HG02588 (cell line): Measurements from ENCODE around the gene TSC22D1.

ENCODE experiments used
- ATAC-seq: cut with Tn5 transposase; IDR thresholded peaks from one replicate; pipeline ENCODE4 v1.9.1; 2021; ENCODE audit warnings: mild to moderate bottlenecking, moderate library complexity; ENCODE audit not compliant: unreplicated experiment

TSC22D1 gene

GRCh38 chr13:44411841-44412240 is 164.3 kb downstream of the TSC22D1 start:
- no peak for ATAC-seq

GRCh38 chr13:44410328-44410859 is 165.7 kb downstream of the TSC22D1 start:
- ATAC-seq, result no peak

DNA sequence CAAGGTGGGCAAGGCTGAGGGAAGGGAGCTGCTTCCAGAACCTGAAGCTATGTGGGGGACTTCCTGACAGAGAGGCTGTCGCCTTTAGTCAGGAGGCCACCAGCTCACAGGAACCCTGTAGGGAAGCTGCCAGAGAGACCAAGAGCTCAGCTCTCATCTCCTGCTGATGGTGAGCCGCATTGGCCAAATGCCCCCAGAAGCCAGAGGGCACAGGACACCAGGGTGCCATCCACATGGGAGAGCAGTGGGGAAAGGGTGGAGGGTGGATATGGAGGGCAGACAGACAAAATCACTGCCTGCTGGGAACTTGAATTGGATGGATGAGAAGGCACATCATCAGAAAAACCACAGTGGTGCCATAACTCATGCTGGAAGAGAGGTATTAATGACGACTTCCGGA is 166.5 kb downstream of the TSC22D1 start:
- no peak for ATAC-seq

DNA sequence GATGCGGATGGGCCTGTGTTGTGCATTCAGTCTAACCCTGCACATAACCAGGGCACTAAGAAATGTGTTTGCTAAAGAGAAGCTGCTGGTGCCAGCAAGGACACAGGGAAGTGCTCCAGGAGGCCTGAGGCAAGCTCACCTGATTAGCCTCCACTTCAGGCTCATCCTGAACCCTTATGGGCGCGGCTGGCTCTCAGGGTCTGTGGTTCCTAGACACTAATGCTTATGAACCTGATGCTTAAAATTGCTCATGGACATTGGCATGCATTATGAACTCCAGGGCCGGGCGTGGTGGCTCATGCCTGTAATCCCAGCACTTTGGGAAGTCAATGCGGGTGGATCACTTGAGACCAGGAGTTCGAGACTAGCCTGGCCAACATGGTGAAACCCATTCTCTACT is 168.2 kb downstream of the TSC22D1 start:
- ATAC-seq, result no peak

DNA sequence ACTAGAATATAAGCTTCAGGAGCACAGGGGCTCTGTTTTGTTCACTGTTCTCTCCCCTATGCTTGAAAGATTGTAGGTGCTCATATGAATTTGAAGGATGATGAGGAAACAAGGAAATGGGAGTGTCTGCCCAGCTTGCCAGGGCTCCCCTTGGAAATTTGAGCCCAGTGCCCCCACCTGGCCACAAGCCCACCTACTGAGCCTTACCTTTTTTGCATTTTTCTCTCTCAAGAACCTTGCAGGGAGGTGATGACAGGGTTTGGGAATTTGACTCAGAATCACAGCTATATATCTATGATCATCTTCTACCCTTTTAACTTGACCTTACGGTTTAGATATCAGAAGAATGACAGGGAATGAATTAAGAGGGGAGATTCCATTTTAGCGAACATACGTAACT is 168.8 kb downstream of the TSC22D1 start:
- ATAC-seq, result no peak

GRCh38 chr13:44406617-44407016 is 169.5 kb downstream of the TSC22D1 start:
- ATAC-seq, result no peak

DNA sequence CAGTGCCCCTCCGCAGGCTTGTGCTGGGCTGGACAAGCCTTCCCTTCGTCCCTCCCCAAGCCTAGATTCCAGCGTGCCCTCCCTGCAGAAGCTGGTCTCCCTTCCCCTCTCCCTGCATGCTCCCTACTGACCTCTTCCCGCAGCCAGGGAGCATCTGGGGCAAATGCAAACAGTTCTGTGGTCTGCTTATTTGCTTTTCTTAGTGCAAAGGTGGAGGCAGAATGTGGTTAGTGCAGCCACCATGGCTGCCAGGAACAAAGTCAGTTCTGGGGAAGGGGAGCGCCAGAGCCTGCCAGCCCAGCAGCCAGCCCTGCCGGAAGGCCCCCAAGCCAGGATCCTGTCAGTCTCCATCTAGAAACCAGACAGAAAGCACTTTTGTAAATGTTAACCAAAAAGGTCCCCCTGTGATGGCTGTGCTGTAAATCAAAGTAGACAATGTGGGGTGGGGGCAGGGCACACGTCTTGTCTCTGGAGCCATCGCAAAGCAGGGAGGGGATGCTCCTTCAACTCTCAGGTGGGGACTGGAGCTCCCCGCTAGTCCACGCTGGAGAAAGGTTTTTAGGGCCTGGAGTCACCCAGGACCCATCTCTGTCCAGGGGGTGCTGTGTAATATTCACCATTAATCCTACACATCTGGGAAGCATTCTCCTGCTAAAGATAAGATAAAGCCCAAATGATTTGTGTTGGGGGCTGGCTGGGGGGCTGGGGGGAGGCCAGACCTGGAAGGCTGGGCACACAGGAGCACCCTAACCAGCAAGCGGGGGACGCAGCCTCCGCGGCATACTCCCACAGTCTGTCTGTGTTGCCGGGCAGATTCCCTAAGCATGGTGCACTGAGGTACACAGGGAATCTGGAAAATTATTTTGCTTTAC is 171.6 kb downstream of the TSC22D1 start:
- no peak for ATAC-seq

DNA sequence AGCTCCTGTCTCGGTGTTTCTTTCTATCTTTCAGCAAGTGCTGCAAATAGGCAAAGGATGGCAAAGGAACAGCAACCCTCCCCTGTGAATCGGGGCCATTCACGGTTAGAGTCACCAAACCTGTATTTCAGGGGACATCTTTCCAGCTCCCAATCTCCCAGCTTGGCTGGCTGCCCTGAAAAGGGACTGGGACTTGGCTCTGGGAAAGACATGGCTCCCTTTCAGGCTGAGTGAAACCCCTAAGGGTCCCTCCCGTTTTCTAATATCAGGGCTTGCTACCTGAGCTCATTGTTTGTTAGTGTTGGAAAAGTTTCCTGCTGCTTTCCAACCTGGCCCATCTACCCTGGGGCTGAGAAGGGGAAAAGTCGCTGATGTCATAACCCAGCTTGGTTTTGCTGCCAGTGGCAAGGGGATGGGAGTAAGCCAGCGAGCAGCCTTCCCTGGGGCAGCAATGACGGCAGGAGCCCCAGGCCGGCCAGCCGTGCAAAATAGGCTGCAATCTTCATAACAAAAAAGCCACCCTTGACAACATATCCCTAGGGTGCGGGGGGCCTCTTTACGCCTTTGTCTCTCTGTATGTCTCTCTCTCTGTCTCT is 172.6 kb downstream of the TSC22D1 start:
- no peak for ATAC-seq

GRCh38 chr13:44402899-44403445 is 173.2 kb downstream of the TSC22D1 start:
- ATAC-seq, result no peak

GRCh38 chr13:44401577-44401976 is 174.6 kb downstream of the TSC22D1 start:
- ATAC-seq, result no peak

DNA sequence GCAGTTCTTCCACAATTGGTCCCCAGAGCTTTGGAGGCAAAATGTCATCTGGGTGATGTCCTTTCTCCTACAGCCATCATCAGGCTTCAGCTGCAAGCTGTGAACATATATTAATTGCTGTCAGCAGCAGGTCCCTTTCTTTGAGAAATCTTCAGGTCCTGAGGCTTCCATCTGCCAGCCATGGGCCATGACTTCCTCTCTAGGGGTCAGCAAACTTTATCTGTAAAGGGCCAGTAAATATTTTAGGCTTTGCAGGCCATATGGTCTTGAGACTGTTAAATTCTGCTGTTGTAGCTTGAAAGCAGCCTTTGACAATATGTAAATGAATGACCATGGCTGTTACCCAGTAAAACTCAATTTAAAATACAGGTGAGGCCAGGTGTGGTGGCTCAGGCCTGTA is 175.4 kb downstream of the TSC22D1 start:
- ATAC-seq, result no peak

- ATAC-seq, result no peak
Observed at GRCh38 chr13:44399074-44399473, 177.1 kb downstream of the TSC22D1 start.

- ATAC-seq, result no peak
Observed at GRCh38 chr13:44398606-44399005, 177.5 kb downstream of the TSC22D1 start.

DNA sequence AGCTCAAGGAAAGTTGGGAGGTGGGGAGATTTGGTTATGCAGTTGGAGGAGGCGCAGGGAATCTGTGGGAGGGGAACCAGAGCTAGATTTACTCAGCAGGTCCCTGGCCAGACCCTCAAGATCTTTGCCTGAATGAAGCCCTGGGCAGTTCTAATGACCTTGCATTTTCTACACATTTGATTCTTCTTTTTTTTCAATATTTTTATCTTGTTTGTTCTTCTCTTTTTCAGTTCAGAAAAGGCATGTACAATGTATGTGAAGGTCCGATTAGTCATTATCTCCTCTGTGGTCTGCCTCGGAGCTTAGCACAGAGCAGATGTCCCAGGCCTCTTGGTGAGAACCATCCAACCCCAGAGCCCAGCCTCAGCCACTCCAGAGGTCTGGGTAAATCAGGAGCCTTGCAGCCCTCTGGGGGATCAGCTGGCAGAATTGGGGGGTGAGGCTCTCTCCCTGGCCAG is 178.3 kb downstream of the TSC22D1 start:
- no peak for ATAC-seq

DNA sequence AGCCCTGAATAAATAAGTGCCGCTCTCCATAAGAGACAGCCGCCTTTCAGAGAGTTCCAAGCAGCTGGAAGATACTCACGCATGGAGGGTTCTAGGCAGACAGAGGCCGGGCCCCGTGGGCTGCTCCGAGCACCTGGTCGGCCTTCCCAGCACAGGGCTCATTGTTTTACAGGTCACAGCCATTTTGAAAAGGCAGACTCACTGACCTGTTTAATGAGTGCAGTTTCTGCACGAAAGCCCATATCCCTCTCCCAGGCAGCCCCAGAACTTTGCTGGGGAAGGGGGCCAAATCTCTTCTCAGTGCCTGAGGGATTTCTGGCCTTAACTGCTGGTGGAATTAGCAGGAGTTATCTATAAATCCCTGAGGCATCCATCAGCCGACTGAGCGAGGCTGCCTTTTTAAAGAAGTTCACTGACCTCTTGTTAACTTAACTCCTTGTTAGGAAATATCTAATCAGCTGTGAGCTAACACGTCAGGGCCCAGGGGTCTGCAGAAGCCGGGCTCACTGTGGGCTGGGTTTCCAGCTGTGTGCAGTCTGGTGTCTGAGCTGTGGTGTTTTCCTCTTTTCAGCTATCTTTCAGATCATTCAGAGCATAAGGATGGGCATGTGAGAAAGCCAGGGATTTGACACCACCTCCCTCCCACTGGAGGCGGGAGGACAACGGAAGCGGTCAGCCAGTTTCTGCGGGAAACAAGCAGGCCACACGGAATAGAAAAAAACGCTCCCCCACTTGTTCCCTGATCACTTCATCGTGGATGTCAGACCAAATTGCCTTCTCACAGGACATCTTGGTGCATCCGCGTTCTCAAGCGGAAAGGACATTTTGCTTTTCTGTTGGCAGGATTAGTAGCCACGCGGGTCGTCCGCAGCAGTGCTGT is 179.2 kb downstream of the TSC22D1 start:
- no peak for ATAC-seq

DNA sequence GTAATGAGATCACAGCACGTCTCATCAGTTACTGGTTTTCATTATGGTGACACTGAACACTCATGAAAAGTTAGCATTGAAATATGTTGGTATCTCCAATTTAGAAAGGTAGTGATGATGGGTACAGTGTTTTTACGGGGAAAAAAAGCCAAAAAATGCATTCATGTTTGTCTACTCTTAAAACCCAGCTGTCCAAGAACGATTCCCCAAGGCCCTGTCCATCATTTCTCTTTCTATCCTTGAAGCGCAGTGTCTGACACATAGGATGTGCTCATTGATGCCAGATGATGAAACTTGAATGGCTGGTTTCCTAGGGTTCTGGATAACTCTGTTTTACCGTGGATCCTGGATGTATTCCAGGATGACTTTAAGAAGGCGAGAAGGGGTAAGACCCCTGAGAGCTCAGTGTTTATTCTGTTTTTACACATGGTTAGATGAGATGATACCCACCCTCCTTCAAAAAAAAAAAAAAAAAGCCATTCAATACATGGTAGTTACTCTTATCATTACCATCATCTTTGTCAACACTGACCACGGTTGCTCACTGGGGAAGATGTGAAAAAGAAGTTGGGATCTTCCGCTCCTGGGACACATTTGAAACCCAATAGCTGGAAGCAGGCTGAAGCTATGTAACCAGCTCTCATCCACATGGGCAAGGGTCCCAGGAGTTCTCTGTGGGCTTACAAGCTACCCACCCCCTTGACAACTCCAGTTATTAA is 180.0 kb downstream of the TSC22D1 start:
- ATAC-seq, result no peak

GRCh38 chr13:44394658-44395057 is 181.5 kb downstream of the TSC22D1 start:
- no peak for ATAC-seq

- ATAC-seq, result no peak
Observed at GRCh38 chr13:44393391-44393790, 182.7 kb downstream of the TSC22D1 start.

DNA sequence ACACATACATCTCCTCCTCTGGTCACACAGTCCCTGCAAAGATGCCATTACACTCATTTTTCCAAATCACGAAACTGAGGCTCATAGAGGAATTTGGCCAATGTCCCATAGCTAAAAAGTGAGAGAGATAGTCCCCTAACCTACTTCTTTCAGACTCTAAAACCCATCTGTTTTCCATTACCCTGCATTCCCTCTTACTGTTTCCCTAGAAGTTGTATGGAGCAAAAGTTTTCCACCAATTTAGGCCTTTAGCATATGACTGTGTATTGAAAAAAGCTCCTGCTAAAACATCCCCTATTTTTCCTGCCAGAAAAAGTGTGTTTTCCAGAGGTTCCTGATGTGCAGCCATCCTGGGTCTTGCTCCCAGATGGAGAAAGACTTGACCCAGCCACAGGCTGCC is 186.3 kb downstream of the TSC22D1 start:
- ATAC-seq, result no peak

- no peak for ATAC-seq
Observed at GRCh38 chr13:44389060-44389666, 187.0 kb downstream of the TSC22D1 start.
